CD14-positive monocyte (primary cell): ENCODE results near the gene SHTN1. TPM values are rescaled to one million over a fixed set of nuclear protein-coding genes. Genes with fewer than 3 reads are reported as not detected.

Source experiments
- DNase-seq, 3 donors: peaks; one replicate each; pipeline ENCODE4 v3.0.0-alpha.2; 2011 to 2022
- H2AFZ ChIP-seq: 2 replicates; pipeline ENCODE4 v1.6.0; 2012; ENCODE audit warnings: mild to moderate bottlenecking, low read depth, low read length, inconsistent platforms; ENCODE audit not compliant: insufficient read depth, poor library complexity, severe bottlenecking
- H3K27ac ChIP-seq, 2 donors: 1 replicate in 1 of 2; 2 replicates in 1 of 2; pipeline ENCODE4 v1.5.1; 2012 to 2013; ENCODE audit warnings: low read length in 2 of 2, control low read depth in 1 of 2, inconsistent platforms in 1 of 2, low read depth in 1 of 2, mild to moderate bottlenecking in 1 of 2
- H3K27me3 ChIP-seq, 2 donors: one replicate each; pipeline versions ENCODE4 v1.6.0 to v1.6.1; 2011 to 2013; ENCODE audit warnings: low read length in 2 of 2; ENCODE audit not compliant: control insufficient read depth in 2 of 2, insufficient read depth in 2 of 2
- H3K36me3 ChIP-seq, 2 donors: replicated peaks in 1 of 2; 1 replicate in 1 of 2; 2 replicates in 1 of 2; pipeline versions ENCODE4 v1.5.1 to v1.6.1; 2012 to 2013; ENCODE audit warnings: low read length in 2 of 2, control low read depth in 1 of 2, inconsistent platforms in 1 of 2, mild to moderate bottlenecking in 1 of 2; ENCODE audit not compliant: insufficient read depth in 2 of 2, control insufficient read depth in 1 of 2
- H3K4me1 ChIP-seq, 2 donors: 1 replicate in 1 of 2; 2 replicates in 1 of 2; pipeline versions ENCODE4 v1.5.1 to v1.6.1; 2012 to 2013; ENCODE audit warnings: low read length in 2 of 2, control low read depth in 1 of 2, inconsistent platforms in 1 of 2, mild to moderate bottlenecking in 1 of 2, moderate library complexity in 1 of 2; ENCODE audit not compliant: insufficient read depth in 2 of 2, control insufficient read depth in 1 of 2
- H3K4me2 ChIP-seq: replicated peaks from 2 replicates; pipeline ENCODE3; 2012; ENCODE audit warnings: low read length, moderate library complexity, mild to moderate bottlenecking; ENCODE audit not compliant: poor library complexity, severe bottlenecking; ENCODE audit errors: extremely low read depth
- H3K4me3 ChIP-seq, 3 experiments: fragments of 200-600 bp in 1 of 3; sonication (generic) in 1 of 3; replicated peaks in 1 of 3; 1 replicate in 2 of 3; 2 replicates in 1 of 3; pipeline ENCODE4 v1.5.1; 2011 to 2013; ENCODE audit warnings: low read length in 3 of 3, mild to moderate bottlenecking in 3 of 3, control low read depth in 2 of 3, low read depth in 2 of 3, inconsistent platforms in 1 of 3, moderate library complexity in 1 of 3
- H3K79me2 ChIP-seq: 2 replicates; pipeline ENCODE4 v1.6.0; 2012; ENCODE audit warnings: mild to moderate bottlenecking, control low read depth, inconsistent platforms, low read length, moderate library complexity; ENCODE audit not compliant: insufficient read depth
- H3K9ac ChIP-seq: 2 replicates; pipeline ENCODE4 v1.6.0; 2017; ENCODE audit warnings: low read length, mild to moderate bottlenecking; ENCODE audit not compliant: insufficient read depth, poor library complexity, severe bottlenecking
- H3K9me3 ChIP-seq, 2 donors: replicated peaks in 1 of 2; 1 replicate in 1 of 2; 2 replicates in 1 of 2; pipeline versions ENCODE4 v1.5.1 to v1.6.1; 2012 to 2013; ENCODE audit warnings: low read length in 2 of 2, control low read depth in 1 of 2; ENCODE audit not compliant: control insufficient read depth in 1 of 2, insufficient read depth in 1 of 2
- H4K20me1 ChIP-seq: 2 replicates; pipeline ENCODE4 v1.6.0; 2012; ENCODE audit warnings: mild to moderate bottlenecking, low read length, control low read depth, moderate library complexity; ENCODE audit not compliant: insufficient read depth
- H3K27ac Mint-ChIP-seq, 7 donors: one replicate each; pipeline ENCODE4 v1.8.0; 2020; ENCODE audit warnings: mild to moderate bottlenecking in 7 of 7, mixed read lengths in 7 of 7, moderate library complexity in 6 of 7, inconsistent platforms in 2 of 7
- H3K27me3 Mint-ChIP-seq, 3 donors: one replicate each; pipeline ENCODE4 v1.8.0; 2021 to 2022; ENCODE audit warnings: low read depth in 3 of 3, mild to moderate bottlenecking in 3 of 3, mixed read lengths in 3 of 3, moderate library complexity in 3 of 3, inconsistent platforms in 1 of 3
- H3K36me3 Mint-ChIP-seq, 2 donors: one replicate each; pipeline ENCODE4 v1.8.0; 2020; ENCODE audit warnings: mixed read lengths in 2 of 2, inconsistent platforms in 1 of 2, mild to moderate bottlenecking in 1 of 2
- H3K4me1 Mint-ChIP-seq: one replicate; pipeline ENCODE4 v1.8.0; 2020; ENCODE audit warnings: mild to moderate bottlenecking, mixed read lengths
- H3K4me3 Mint-ChIP-seq, 2 donors: one replicate each; pipeline ENCODE4 v1.8.0; 2020; ENCODE audit warnings: mild to moderate bottlenecking in 2 of 2, mixed read lengths in 2 of 2, moderate library complexity in 1 of 2
- H3K9me3 Mint-ChIP-seq, 7 donors: one replicate each; pipeline ENCODE4 v1.8.0; 2020 to 2022; ENCODE audit warnings: mixed read lengths in 7 of 7, mild to moderate bottlenecking in 6 of 7, moderate library complexity in 6 of 7, inconsistent platforms in 2 of 7
- CTCF ChIP-seq: fragments of 200-600 bp; IDR thresholded peaks from one replicate; pipeline ENCODE4 v1.8.0; 2022; ENCODE audit warnings: antibody characterized with exemption, mild to moderate bottlenecking
- WGBS: methylation state at CpG from one replicate; pipeline ENCODE4 v1.1.5; 2013; ENCODE audit warnings: missing lambda C conversion rate; ENCODE audit not compliant: insufficient coverage; 5-methylcytosine and 5-hydroxymethylcytosine counted together
- intact Hi-C, 2 donors: fragments of 100-400 bp; cut with micrococcal nuclease; formaldehyde crosslinking; loops; one replicate each; pipeline versions ENCODE4 v1.15.0 to v1.15.1; 2023
- polyA plus RNA-seq, 3 donors: library from polyadenylated mRNA; depleted of rRNA in 1 of 3; unstranded in 2 of 3; stranded (reverse) in 1 of 3; fragments of 300-500 nt in 2 of 3; fragments of >200 nt in 1 of 3; fragmentation: Illumina TruSeq in 2 of 3; gene quantifications; 1 replicate in 2 of 3; 2 replicates in 1 of 3; pipeline ENCODE4 v1.2.3, GENCODE V29; 2012 to 2021

Gene SHTN1
- polyA plus RNA-seq, 3 donors = 14.4 to 22.6 (median 14.9) TPM

- peaks cover 4 to 7% (median 5%) of the 10 kb centered on the region in 3 donors for H3K27me3 Mint-ChIP-seq
Measured at GRCh38 chr10:116868722-116869121, 136.3 kb downstream of the SHTN1 start.

GRCh38 chr10:116868198-116868676, 136.8 kb downstream of the SHTN1 start:
- Histone ChIP-seq H3K36me3 (no peaks in the 10 kb centered on the region), H3K4me1 (no peaks in the 10 kb centered on the region), H3K9ac (no peak overlapping the region), H3K79me2 (no peaks in the 10 kb centered on the region), H2AFZ (no peak overlapping the region), H3K27ac (no peak overlapping the region), H3K27me3 (peaks cover 5 to 6% of the 10 kb centered on the region in 2 donors), H3K4me2 (no peak overlapping the region), H4K20me1 (no peaks in the 10 kb centered on the region), H3K9me3 (no peaks in the 10 kb centered on the region), H3K4me3 (no peak overlapping the region)
- intact Hi-C loops = no loop called here
- Mint-ChIP-seq H3K4me1 (no peaks in the 10 kb centered on the region), H3K36me3 (no peaks in the 10 kb centered on the region), H3K4me3 (no peak overlapping the region), H3K27me3 (peaks cover 3 to 6% (median 5%) of the 10 kb centered on the region in 3 donors), H3K9me3 (peaks cover 0 to 7% (median 0%) of the 10 kb centered on the region in 7 donors), H3K27ac (peak overlapping the region in 1 of 7 donors; percentile 24)
- DNase-seq = no peak
- no peak for TF ChIP-seq CTCF
- 100% methylated on average over 1 of the region's 4 CpGs for WGBS

More at GRCh38 chr10:116868722-116869121, 136.3 kb downstream of the SHTN1 start:
- no peak overlapping the region for H3K27ac ChIP-seq
- Mint-ChIP-seq H3K27ac (no peak overlapping the region), H3K9me3 (peaks cover 0 to 5% (median 0%) of the 10 kb centered on the region in 7 donors), H3K36me3 (no peaks in the 10 kb centered on the region), H3K4me1 (no peaks in the 10 kb centered on the region), H3K4me3 (no peak overlapping the region)
- no peak for TF ChIP-seq CTCF
- no peak overlapping the region for H3K4me3 ChIP-seq
- WGBS = 100% methylated on average over 1 of the region's 4 CpGs
- no peak overlapping the region for H3K4me2 ChIP-seq
- no peaks in the 10 kb centered on the region for H3K9me3 ChIP-seq
- intact Hi-C loops = no loop called here
- no peaks in the 10 kb centered on the region for H3K4me1 ChIP-seq
- H4K20me1 ChIP-seq = no peaks in the 10 kb centered on the region
- no peak overlapping the region for H3K9ac ChIP-seq
- DNase-seq = no peak
- no peaks in the 10 kb centered on the region for H3K36me3 ChIP-seq
- no peaks in the 10 kb centered on the region for H3K79me2 ChIP-seq
- no peak overlapping the region for H2AFZ ChIP-seq
- peaks cover 8 to 9% of the 10 kb centered on the region in 2 donors for H3K27me3 ChIP-seq
